Heart left ventricle (tissue), 16 donors: ENCODE results near the gene MXRA7. TPM values are rescaled to one million over a fixed set of nuclear protein-coding genes. Genes with fewer than 3 reads are reported as not detected.

Experiments
- ATAC-seq, 4 donors: fragments of 200-7000 bp; cut with Tn5 transposase; one replicate each; pipeline ENCODE4 v1.9.1; 2020 to 2022; ENCODE audit warnings: moderate library complexity in 4 of 4, mild to moderate bottlenecking in 3 of 4, moderate number of reproducible peaks in 1 of 4
- DNase-seq, 5 donors: peaks; one replicate each; pipeline ENCODE4 v3.0.0-alpha.2; 2020
- H3K27ac ChIP-seq, 12 donors: fragments of 200-600 bp; sonication (generic) in 4 of 12; one replicate each; pipeline versions ENCODE4 v1.5.0 to v1.8.0; 2016 to 2022; ENCODE audit warnings: mild to moderate bottlenecking in 2 of 12
- H3K27me3 ChIP-seq, 9 donors: fragments of 200-600 bp; sonication (generic) in 2 of 9; one replicate each; pipeline versions ENCODE4 v1.5.1 to v1.8.0; 2016 to 2022; ENCODE audit warnings: mild to moderate bottlenecking in 3 of 9
- H3K36me3 ChIP-seq, 9 donors: fragments of 200-600 bp; sonication (generic) in 2 of 9; one replicate each; pipeline versions ENCODE4 v1.5.0 to v1.8.0; 2018 to 2022; ENCODE audit warnings: mild to moderate bottlenecking in 2 of 9
- H3K4me1 ChIP-seq, 12 donors: fragments of 200-600 bp; sonication (generic) in 4 of 12; one replicate each; pipeline versions ENCODE4 v1.5.0 to v1.8.0; 2016 to 2022; ENCODE audit warnings: mild to moderate bottlenecking in 3 of 12
- H3K4me3 ChIP-seq, 12 donors: fragments of 200-600 bp; sonication (generic) in 4 of 12; one replicate each; pipeline versions ENCODE4 v1.5.0 to v1.8.0; 2017 to 2022; ENCODE audit warnings: mild to moderate bottlenecking in 9 of 12, moderate library complexity in 4 of 12
- H3K9me3 ChIP-seq, 12 donors: fragments of 200-600 bp; sonication (generic) in 4 of 12; one replicate each; pipeline versions ENCODE4 v1.5.0 to v1.8.0; 2016 to 2022; ENCODE audit warnings: mild to moderate bottlenecking in 1 of 12
- CTCF ChIP-seq, 12 donors: fragments of 200-600 bp; sonication (generic) in 4 of 12; IDR thresholded peaks; one replicate each; pipeline versions ENCODE4 v1.5.0 to v1.8.0; 2018 to 2022; ENCODE audit warnings: antibody characterized with exemption in 12 of 12, mild to moderate bottlenecking in 5 of 12
- POLR2A ChIP-seq, 2 donors: fragments of 450-650 bp; IDR thresholded peaks; one replicate each; pipeline ENCODE4 v1.6.1; 2017; ENCODE audit warnings: antibody characterized with exemption in 2 of 2, mild to moderate bottlenecking in 2 of 2, moderate library complexity in 2 of 2
- WGBS, 4 donors: extraction: QIAGEN DNeasy Blood & Tissue Kit in 2 of 4; methylation state at CpG; one replicate each; pipeline versions ENCODE4 v1.1.5 to v1.1.7; 2013 to 2018; 5-methylcytosine and 5-hydroxymethylcytosine counted together
- intact Hi-C, 10 donors: fragments of 100-400 bp; cut with DNase I; formaldehyde crosslinking; loops; one replicate each; pipeline versions ENCODE4 v1.11.1 to v1.14.2; 2022
- polyA plus RNA-seq, 2 donors: library from polyadenylated mRNA; stranded (reverse); fragments of 200-250 nt; gene quantifications; one replicate each; pipeline ENCODE4 v1.2.3, GENCODE V29; 2013
- total RNA-seq, 9 donors: library from RNA; depleted of rRNA in 2 of 9; stranded (reverse); fragments of >200 nt in 2 of 9; fragmentation: NEBNext Ultra II Directional in 3 of 9; extraction: Animal tissue kit (Norgen Biotek cat#: 25700) in 3 of 9; gene quantifications; one replicate each; pipeline versions ENCODE4 v1.1.0 to v1.2.4, GENCODE V29; 2016 to 2023
- donor health status: ischemic (EF 13 %, LVEDD 7.1; RV severe dilation, severe dysfunction).
- donor health status: healthy with polysubstance abuse.
- donor health status: DM: no; HTN: yes; CAD: no.
- donor health status: DM: no; HTN: no; CAD: no.
- donor health status: ischemic (EF 25% LVEDD 6.9; RV normal size, moderate dysfunction).
- donor health status: ischemic (EF 25% LVEDD 5.7; RV mildly dilated, moderate dysfunction).
- donor health status: healthy.
- donor health status: DM: yes; HTN: yes; CAD: no.
- donor health status: ischemic (EF 35%, LVEDD 5.7; RV mildly dilated, moderate dysfunction).
- donor health status: nonischemic (EF 11% LVEDD 7.7; RV severe dilation, severe dysfunction).
- donor health status: DM: yes; HTN: yes; CAD: no.
- donor health status: PGD.
- donor health status: ischemic (EF 29% LVEDD 5.4; RV normal size, mild dysfunction).
- donor health status: nonischemic (EF 23%, LVEDD 6.1; RV moderate dilation, normal function).

MXRA7 gene
- total and polyA plus RNA-seq, 11 donors: 240 to 539 (median 460) TPM

- DNase-seq: no peak
- Histone ChIP-seq H3K27ac (no peak overlapping the region), H3K4me1 (peaks cover 0 to 19% (median 14%) of the 10 kb centered on the region in 12 donors), H3K27me3 (no peaks in the 10 kb centered on the region), H3K36me3 (peaks cover 0 to 48% (median 27%) of the 10 kb centered on the region in 9 donors), H3K4me3 (no peak overlapping the region), H3K9me3 (no peaks in the 10 kb centered on the region)
- no peak for ATAC-seq
- WGBS, 4 donors: 89 to 97% (median 94%) methylated on average over 6 of the region's 6 CpGs
- intact Hi-C loops: loop anchor here in 1 of 10 donors (5.0 kb wide), 1 partner anchor 37 kb away; the partner anchor contains the start of gene MXRA7
- no peak for TF ChIP-seq CTCF (IDR thresholded peaks at IDR 0.05)
- TF ChIP-seq POLR2A (IDR thresholded peaks at IDR 0.05): no peak
These were observed 35.1 kb downstream of the MXRA7 start for GRCh38 chr17:76675648-76676047.

- no peak overlapping the region for H3K27ac ChIP-seq
- DNase-seq (no peak), ATAC-seq (no peak)
- intact Hi-C loops: loop anchor here in 5 of 10 donors (5.0 kb wide), 2 partner anchors 38 to 117 kb away; partner anchors contain the start of gene MXRA7 (in 4 of the 5)
- H3K36me3 ChIP-seq: peaks cover 0 to 41% (median 25%) of the 10 kb centered on the region in 9 donors
- H3K4me3 ChIP-seq: no peak overlapping the region
- H3K4me1 ChIP-seq: peaks cover 0 to 26% (median 14%) of the 10 kb centered on the region in 12 donors
- H3K27me3 ChIP-seq: no peaks in the 10 kb centered on the region
- WGBS, 4 donors: 89 to 100% (median 96%) methylated on average over 1 to 5 of the region's 5 CpGs
- H3K9me3 ChIP-seq: no peaks in the 10 kb centered on the region
- TF ChIP-seq CTCF (IDR thresholded peaks at IDR 0.05) (no peak), POLR2A (IDR thresholded peaks at IDR 0.05) (no peak)
These were observed 36.2 kb downstream of the MXRA7 start for GRCh38 chr17:76674600-76674999.

- Histone ChIP-seq H3K27me3 (no peaks in the 10 kb centered on the region), H3K36me3 (peaks cover 0 to 34% (median 25%) of the 10 kb centered on the region in 9 donors), H3K4me3 (no peak overlapping the region), H3K27ac (peak overlapping the region in 1 of 12 donors; percentile 7), H3K9me3 (no peaks in the 10 kb centered on the region), H3K4me1 (peaks cover 0 to 26% (median 14%) of the 10 kb centered on the region in 12 donors)
- TF ChIP-seq POLR2A (IDR thresholded peaks at IDR 0.05) (no peak), CTCF (IDR thresholded peaks at IDR 0.05) (no peak)
- 75 to 81% (median 77%) methylated on average over 5 of the region's 5 CpGs for WGBS, 4 donors
- ATAC-seq: no peak
- DNase-seq: no peak
- intact Hi-C loops: loop anchor here in 5 of 10 donors (5.0 kb wide), 2 partner anchors 39 to 116 kb away; partner anchors contain the start of gene MXRA7 (in 4 of the 5)
These were observed 37.0 kb downstream of the MXRA7 start for GRCh38 chr17:76673729-76674128.

GRCh38 chr17:76672892-76673291 is 37.9 kb downstream of the MXRA7 start:
- 93 to 99% (median 96%) methylated on average over 3 of the region's 3 CpGs for WGBS, 4 donors
- no peak for DNase-seq
- H3K4me3 ChIP-seq: no peak overlapping the region
- ATAC-seq: no peak
- intact Hi-C loops: loop anchor here in 5 of 10 donors (5.0 kb wide), 2 partner anchors 39 to 116 kb away; partner anchors contain the start of gene MXRA7 (in 4 of the 5)
- H3K27ac ChIP-seq: peak overlapping the region in 3 of 12 donors; percentile 34 to 92 (median 86)
- H3K27me3 ChIP-seq: no peaks in the 10 kb centered on the region
- no peaks in the 10 kb centered on the region for H3K9me3 ChIP-seq
- no peak for TF ChIP-seq CTCF (IDR thresholded peaks at IDR 0.05)
- TF ChIP-seq POLR2A (IDR thresholded peaks at IDR 0.05): no peak
- peaks cover 0 to 26% (median 14%) of the 10 kb centered on the region in 12 donors for H3K4me1 ChIP-seq
- H3K36me3 ChIP-seq: peaks cover 0 to 29% (median 23%) of the 10 kb centered on the region in 9 donors
